Measurements from ENCODE around the gene TRIM54.

TRIM54 gene

DNA sequence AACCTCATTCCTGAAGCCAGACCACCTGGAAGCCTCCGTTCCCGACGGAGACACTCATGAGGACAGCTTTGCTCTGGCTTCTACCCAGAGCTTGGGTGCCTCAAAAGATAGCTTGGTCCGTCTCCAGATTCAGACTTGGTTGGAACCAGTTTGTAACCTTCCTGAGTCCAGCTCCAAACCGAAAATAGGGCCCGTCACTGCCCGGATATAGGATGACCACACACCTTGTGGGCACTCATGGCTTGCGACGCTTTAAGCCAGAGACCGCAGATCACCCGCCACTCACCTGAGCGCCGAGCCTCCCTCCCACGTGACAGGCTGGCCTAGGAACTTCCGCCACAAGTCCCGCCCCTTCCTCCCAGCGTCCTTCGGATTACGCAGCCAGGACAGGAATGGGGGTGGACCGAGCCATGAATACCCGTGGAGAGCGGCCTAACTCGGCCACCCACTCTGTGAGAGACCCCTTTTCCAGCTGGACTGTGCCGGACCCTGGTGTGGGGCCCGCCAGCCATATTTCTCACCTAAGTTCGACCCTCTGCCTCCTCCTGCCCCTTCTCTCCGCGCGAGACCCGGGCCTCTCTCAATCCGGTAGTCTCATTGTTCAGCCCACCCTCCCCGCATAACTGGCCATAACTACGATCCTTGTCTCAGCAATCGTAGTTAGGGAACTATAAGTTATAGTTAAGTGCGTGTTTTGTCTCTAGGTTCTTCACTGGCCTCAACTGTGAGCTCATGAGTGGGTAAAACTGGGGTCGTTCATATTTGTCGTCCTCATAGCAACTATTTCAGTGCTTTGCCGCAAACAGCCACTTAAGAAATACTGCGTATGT, 40.8 kb downstream of the TRIM54 start, which contains the start of gene MPV17 (continued):
- peak; percentile 51; the same call in 1 of the 2 replicates for TF ChIP-seq ZNF341 (tag by site-specific recombination; IDR thresholded peaks at IDR 0.05; ENCODE audit: low read depth)
- TF ChIP-seq ZNF114 (tag by site-specific recombination; IDR thresholded peaks at IDR 0.05), result no peak
- TF ChIP-seq ZSCAN4 (tag by site-specific recombination; IDR thresholded peaks at IDR 0.05), result no peak
- peak; percentile 77 for TF ChIP-seq KLF10 (tag by site-specific recombination; IDR thresholded peaks at IDR 0.05)
- TF ChIP-seq, protein P1, sequence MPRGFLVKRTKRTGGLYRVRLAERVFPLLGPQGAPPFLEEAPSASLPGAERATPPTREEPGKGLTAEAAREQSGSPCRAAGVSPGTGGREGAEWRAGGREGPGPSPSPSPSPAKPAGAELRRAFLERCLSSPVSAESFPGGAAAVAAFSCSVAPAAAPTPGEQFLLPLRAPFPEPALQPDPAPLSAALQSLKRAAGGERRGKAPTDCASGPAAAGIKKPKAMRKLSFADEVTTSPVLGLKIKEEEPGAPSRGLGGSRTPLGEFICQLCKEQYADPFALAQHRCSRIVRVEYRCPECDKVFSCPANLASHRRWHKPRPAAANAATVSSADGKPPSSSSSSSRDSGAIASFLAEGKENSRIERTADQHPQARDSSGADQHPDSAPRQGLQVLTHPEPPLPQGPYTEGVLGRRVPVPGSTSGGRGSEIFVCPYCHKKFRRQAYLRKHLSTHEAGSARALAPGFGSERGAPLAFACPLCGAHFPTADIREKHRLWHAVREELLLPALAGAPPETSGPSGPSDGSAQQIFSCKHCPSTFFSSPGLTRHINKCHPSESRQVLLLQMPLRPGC (tag by site-specific recombination; IDR thresholded peaks at IDR 0.05), result no peak
- TF ChIP-seq ZBTB44 (tag by site-specific recombination; IDR thresholded peaks at IDR 0.05), result no peak
- TF ChIP-seq ZNF221 (tag by site-specific recombination; IDR thresholded peaks at IDR 0.05; ENCODE audit: borderline replicate concordance), result no peak
- TF ChIP-seq ZBTB48 (tag by site-specific recombination; IDR thresholded peaks at IDR 0.05), result peak; percentile 21; the same call in 1 of the 2 replicates
- peak; percentile 49; the same call in 1 of the 2 replicates for TF ChIP-seq YY1 (tag by site-specific recombination; IDR thresholded peaks at IDR 0.05)
- TF ChIP-seq ZNF677 (tag by site-specific recombination; IDR thresholded peaks at IDR 0.05), result no peak
- TF ChIP-seq GLI2 (tag by site-specific recombination; IDR thresholded peaks at IDR 0.05; ENCODE audit: borderline replicate concordance, low read depth), result no peak
- TF ChIP-seq ZNF423 (tag by site-specific recombination; IDR thresholded peaks at IDR 0.05), result no peak
- no peak for TF ChIP-seq MZF1 (tag by site-specific recombination; IDR thresholded peaks at IDR 0.05; ENCODE audit: borderline replicate concordance)
- no peak for TF ChIP-seq ZNF266 (tag by site-specific recombination; IDR thresholded peaks at IDR 0.05; ENCODE audit: low read depth)
- TF ChIP-seq ZNF639 (tag by site-specific recombination; IDR thresholded peaks at IDR 0.05), result no peak
- TF ChIP-seq ZFHX2 (tag by site-specific recombination; conservative IDR thresholded peaks at IDR 0.05), result peak; percentile 50
- no peak for TF ChIP-seq ZNF248 (tag by site-specific recombination; IDR thresholded peaks at IDR 0.05)
- peak; percentile 18; the same call in 1 of the 2 replicates for TF ChIP-seq ZNF24 (tag by site-specific recombination; IDR thresholded peaks at IDR 0.05)
- no peak for TF ChIP-seq ZNF768 (tag by site-specific recombination; IDR thresholded peaks at IDR 0.05)
- TF ChIP-seq ZNF280D (tag by site-specific recombination; IDR thresholded peaks at IDR 0.05), result no peak
- no peak for TF ChIP-seq ZNF174 (tag by site-specific recombination; IDR thresholded peaks at IDR 0.05)
- TF ChIP-seq FEZF1 (tag by site-specific recombination; IDR thresholded peaks at IDR 0.05), result no peak
- TF ChIP-seq, protein P2, sequence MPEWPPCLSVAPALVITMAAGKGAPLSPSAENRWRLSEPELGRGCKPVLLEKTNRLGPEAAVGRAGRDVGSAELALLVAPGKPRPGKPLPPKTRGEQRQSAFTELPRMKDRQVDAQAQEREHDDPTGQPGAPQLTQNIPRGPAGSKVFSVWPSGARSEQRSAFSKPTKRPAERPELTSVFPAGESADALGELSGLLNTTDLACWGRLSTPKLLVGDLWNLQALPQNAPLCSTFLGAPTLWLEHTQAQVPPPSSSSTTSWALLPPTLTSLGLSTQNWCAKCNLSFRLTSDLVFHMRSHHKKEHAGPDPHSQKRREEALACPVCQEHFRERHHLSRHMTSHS (tag by site-specific recombination; IDR thresholded peaks at IDR 0.05), result no peak
- TF ChIP-seq ZNF645 (tag by site-specific recombination; IDR thresholded peaks at IDR 0.05), result no peak
- no peak for TF ChIP-seq ZNF211 (tag by site-specific recombination; IDR thresholded peaks at IDR 0.05; ENCODE audit: low read depth)
- TF ChIP-seq ZNF621 (tag by site-specific recombination; IDR thresholded peaks at IDR 0.05), result no peak
- no peak for TF ChIP-seq ZNF837 (tag by site-specific recombination; IDR thresholded peaks at IDR 0.05)
- TF ChIP-seq ZNF521 (tag by site-specific recombination; IDR thresholded peaks at IDR 0.05), result no peak
- TF ChIP-seq ZNF311 (tag by site-specific recombination; IDR thresholded peaks at IDR 0.05; ENCODE audit: borderline replicate concordance), result no peak
